GM19324 (cell line): Measurements from ENCODE around the gene SOX8.

Experiments used
- ATAC-seq: cut with Tn5 transposase; IDR thresholded peaks from one replicate; pipeline ENCODE4 v1.9.1; 2021; ENCODE audit warnings: mild to moderate bottlenecking, moderate library complexity; ENCODE audit not compliant: unreplicated experiment, low FRiP score

The SOX8 gene

DNA sequence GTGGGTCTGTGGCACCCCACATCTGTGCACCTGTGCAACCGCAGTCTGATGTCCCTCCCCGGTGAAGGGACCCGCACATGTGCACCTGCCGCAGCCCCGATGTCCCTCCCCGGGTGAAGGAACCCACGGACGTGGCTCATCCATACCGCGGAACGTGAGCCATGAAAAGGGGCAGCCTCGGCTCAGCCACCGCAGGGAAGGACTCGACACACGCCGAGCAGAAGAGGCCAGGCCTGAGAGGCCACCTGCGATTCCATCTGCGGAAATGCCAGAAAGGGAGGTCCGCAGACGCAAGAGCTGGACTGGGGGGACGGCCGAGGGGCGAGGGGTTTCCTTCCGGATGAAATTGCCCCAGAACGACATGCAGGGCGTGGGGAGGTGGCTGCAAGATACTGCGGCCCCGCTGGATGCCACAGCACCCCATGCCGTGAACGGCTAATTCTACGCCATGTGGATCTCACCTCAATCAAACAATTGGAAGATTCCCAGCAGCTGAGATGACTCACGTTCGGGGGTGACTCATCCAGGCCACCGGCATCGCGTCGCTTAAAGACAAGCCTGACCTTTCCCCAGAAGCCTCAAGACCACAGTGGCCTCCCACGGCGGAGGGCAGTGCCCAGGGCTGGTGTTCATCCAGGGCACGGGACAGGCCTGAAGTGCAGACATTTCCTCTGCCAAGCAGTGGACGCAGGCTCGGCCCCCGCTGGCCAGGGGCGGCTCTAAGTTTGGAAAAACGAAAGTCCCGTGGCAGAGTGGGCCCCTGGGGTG is 21.0 kb downstream of the SOX8 start:
- ATAC-seq = no peak

DNA sequence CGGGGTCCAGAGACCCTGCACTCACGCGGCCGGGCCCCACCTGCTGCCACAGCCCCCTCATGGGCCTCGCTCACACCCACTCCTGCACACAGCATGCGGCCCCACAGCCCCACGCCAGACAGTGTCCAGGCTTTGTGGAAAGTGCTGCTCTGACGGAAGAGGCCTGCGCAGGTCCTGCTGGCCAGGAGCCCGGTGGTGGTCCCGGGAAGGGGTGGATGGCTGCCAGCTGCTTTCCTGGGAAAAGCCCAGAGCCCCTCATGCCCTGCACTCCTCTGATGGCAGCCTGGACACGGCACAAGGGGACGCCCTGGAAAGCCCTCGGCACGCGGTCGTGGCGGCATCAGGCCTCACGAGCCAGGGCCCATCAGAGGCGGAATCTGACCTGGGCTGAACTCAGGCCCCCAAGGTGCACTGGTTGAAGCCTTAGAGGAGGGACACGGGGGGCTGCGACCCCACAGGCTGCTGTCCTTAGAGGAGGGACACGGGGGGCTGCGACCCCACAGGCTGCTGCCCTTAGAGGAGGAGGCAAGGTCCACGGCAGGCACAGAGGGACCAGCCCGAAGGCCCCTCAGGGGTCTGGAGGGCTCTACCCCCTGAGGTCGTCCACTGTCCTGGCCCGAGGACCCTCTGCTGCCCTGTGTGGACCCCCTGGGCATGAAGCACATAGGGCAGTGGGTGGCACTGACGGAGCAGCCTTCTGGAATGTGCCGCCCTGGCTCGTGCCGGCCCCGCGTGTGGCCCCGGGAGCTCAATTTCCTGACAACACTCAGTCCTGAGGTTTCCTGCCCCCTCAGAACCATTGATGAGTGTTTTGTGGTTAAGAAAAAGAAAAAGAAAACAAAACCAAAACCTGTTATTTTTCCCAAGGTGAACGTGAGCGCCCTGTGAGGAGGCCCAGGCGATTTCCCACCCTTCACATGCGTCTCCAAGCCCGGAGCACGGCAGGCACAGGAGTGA is 22.1 kb downstream of the SOX8 start:
- ATAC-seq = no peak

- ATAC-seq = no peak
Observed at GRCh38 chr16:1005286-1005685, 23.7 kb downstream of the SOX8 start.

- no peak for ATAC-seq
Observed at GRCh38 chr16:1006781-1007180, 25.2 kb downstream of the SOX8 start.

DNA sequence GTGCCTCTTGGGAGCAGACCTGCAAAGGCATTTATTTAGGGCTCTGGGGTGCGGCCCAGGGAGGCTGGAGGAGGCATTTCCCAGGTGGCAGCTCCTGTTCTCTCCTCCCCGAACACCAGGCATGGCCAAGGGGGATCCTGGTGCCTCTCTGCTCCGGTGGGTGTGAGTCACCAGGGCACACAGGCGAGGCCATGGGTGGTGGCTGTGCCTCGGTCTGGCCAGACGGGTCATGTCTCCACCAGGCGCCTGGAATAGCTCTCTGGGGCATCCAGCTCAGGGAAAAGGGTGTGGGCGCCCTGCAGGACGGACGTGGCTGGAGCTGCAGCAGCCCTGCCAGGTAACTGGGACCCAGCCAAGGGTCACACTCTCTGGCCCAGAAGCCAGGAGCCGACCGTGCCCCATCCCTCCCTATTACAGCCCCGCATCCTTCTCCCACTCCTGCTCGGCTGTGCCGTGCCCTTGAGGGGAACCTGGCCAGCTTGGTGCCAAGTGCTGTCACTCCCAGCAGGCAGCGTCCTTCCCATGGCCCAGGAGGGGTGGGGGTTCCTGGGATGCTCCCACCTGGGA is 25.8 kb downstream of the SOX8 start:
- no peak for ATAC-seq

GRCh38 chr16:1008085-1008484 is 26.5 kb downstream of the SOX8 start:
- ATAC-seq = no peak

- no peak for ATAC-seq
Observed at GRCh38 chr16:1009358-1010150, 28.0 kb downstream of the SOX8 start.

GRCh38 chr16:1010251-1010650 is 28.7 kb downstream of the SOX8 start:
- no peak for ATAC-seq

- no peak for ATAC-seq
Observed at GRCh38 chr16:1010815-1011214, 29.2 kb downstream of the SOX8 start.

- no peak for ATAC-seq
Observed at GRCh38 chr16:1011316-1012082, 29.9 kb downstream of the SOX8 start.

DNA sequence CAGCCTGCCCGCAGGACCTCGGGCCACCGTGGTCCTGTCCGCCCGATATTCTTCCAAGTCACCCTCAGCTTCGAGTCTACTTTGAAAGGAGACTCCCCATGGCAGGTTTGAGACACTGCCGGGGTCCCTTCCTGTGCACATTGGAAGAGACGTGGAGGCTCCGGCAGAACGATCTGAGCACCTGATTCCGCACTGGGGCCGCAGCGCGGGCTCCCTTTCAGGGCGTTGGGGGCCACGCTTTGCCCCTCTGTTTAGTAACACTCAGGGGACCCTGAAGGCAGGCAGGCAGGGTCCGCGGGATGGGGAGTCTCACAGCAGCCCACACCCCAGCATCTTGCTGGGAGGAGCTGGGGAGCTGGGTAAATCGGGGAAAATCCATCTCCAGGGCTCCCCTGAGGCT is 30.6 kb downstream of the SOX8 start:
- no peak for ATAC-seq

- ATAC-seq = no peak
Observed at GRCh38 chr16:1012722-1013592, 31.4 kb downstream of the SOX8 start.

- ATAC-seq = no peak
Observed at GRCh38 chr16:1013593-1013900, 32.0 kb downstream of the SOX8 start.

DNA sequence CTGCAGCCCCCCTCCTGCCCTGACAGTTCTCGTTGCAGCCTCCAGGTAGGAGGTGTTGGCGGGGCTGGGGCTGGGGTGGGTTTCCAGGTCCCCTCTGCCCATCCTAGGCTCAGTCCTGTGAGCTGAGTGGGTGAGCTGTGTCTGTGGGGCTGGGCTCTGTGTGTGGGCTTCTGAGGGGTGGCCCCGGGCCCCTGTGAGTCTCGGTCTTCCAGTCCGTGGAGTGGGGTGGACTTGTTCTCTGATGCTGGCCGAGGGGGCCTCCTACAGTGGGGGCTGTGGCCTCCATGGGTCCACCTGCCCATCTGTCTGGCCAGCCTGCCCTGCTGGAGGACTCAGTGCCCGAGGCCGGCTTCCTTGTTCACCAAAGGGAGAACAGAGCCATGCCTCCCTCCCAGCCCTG is 32.7 kb downstream of the SOX8 start:
- ATAC-seq = no peak

GRCh38 chr16:1014771-1015495 is 33.4 kb downstream of the SOX8 start:
- no peak for ATAC-seq

- ATAC-seq = no peak
Observed at GRCh38 chr16:1018447-1019198, 37.1 kb downstream of the SOX8 start.

GRCh38 chr16:1019231-1020090 is 37.9 kb downstream of the SOX8 start:
- no peak for ATAC-seq
